ENCODE data around the gene PPP1R36.

GRCh38 chr14:64577211-64577610 is 27.4 kb downstream of the PPP1R36 start:
- TF ChIP-seq CTCF (IDR thresholded peaks at IDR 0.05; ENCODE audit: poor library complexity): no peak
- no peak for TF ChIP-seq EZH2 (IDR thresholded peaks at IDR 0.05; ENCODE audit: borderline replicate concordance)
- no peak for TF ChIP-seq EZH2phosphoT487 (IDR thresholded peaks at IDR 0.05; ENCODE audit: low read depth, severe bottlenecking, unreplicated experiment)
